K562 (cell line): ENCODE results near the gene FSTL4.

ENCODE experiments used
- CEBPG ChIP-seq, 3 experiments: fragments of 200-800 bp in 1 of 3; sonication (Bioruptor generic) in 1 of 3; sonication (generic) in 1 of 3; formaldehyde crosslinking in 1 of 3; IDR thresholded peaks in 2 of 3; conservative IDR thresholded peaks in 1 of 3; 2 replicates each; pipeline versions ENCODE4 v1.6.1 to v1.8.0; 2016 to 2022; ENCODE audit warnings: missing compliant biosample characterization in 2 of 3, missing genetic modification characterization in 2 of 3, mild to moderate bottlenecking in 1 of 3, missing genetic modification reagents in 1 of 3
- FOXK1 ChIP-seq: sonication (generic); formaldehyde crosslinking; IDR thresholded peaks from 2 replicates; pipeline ENCODE4 v1.8.0; 2022; ENCODE audit warnings: missing genetic modification reagents, mild to moderate bottlenecking, borderline replicate concordance
- ZNF449 ChIP-seq: fragments of 250-450 bp; sonication (Bioruptor Pico); IDR thresholded peaks from 2 replicates; pipeline ENCODE4 v1.8.0; 2022; ENCODE audit warnings: moderate library complexity, mild to moderate bottlenecking, inconsistent platforms
- TF ChIP-seq, protein P1 (sequence below), 3 experiments: IDR thresholded peaks in 2 of 3; conservative IDR thresholded peaks in 1 of 3; 2 replicates each; pipeline ENCODE4 v1.5.1; 2011 to 2012; ENCODE audit warnings: low read length in 3 of 3, mild to moderate bottlenecking in 3 of 3, control low read depth in 2 of 3, improper control_type of control experiment in 1 of 3, inconsistent platforms in 1 of 3, low read depth in 1 of 3, mixed read lengths in 1 of 3, moderate library complexity in 1 of 3; ENCODE audit not compliant: insufficient read depth in 2 of 3
- TF ChIP-seq, protein P2 (sequence below): fragments of 450-650 bp; IDR thresholded peaks from 2 replicates; pipeline ENCODE4 v1.6.1; 2014; ENCODE audit warnings: low read depth, mild to moderate bottlenecking, moderate library complexity, borderline replicate concordance

DNA sequence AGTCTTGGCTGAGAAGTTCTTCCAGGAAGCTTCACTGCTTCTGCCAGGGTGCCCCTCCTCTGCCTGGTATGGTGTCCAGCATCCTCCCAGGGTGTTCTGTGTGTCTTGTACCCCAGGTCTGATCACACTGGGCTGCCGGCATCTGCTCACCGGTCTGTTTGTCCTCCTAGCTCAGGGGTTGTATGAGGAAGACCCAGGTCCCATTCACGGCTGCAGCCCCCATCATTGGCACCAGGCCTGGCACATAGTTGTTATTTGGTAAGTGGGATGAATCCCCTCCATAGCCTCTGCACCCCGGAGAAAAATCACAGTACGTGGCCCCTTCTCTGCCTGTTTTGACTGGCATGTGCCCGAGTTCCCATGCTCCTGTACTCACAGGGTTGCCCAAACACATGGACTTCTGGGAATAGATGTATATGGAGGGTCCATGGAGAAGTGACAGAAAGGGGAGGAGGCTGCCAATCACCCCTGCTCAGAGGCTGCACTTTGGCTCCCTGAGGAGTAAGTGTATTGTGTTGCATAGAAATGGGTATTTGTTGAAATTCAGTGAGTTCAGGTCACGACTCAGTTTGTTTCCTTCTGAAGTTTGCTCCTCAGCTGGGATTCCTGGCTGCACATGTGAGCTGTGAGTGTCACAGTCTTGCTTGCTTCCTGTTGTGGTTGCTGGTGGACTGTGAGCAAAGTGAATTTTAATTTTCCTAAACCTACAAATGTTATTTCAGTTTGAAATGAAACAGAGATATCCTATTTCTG, 464.4 kb downstream of the FSTL4 start:
- no peak for TF ChIP-seq ZNF449 (CRISPR knock-in tag)
- TF ChIP-seq, protein P1, sequence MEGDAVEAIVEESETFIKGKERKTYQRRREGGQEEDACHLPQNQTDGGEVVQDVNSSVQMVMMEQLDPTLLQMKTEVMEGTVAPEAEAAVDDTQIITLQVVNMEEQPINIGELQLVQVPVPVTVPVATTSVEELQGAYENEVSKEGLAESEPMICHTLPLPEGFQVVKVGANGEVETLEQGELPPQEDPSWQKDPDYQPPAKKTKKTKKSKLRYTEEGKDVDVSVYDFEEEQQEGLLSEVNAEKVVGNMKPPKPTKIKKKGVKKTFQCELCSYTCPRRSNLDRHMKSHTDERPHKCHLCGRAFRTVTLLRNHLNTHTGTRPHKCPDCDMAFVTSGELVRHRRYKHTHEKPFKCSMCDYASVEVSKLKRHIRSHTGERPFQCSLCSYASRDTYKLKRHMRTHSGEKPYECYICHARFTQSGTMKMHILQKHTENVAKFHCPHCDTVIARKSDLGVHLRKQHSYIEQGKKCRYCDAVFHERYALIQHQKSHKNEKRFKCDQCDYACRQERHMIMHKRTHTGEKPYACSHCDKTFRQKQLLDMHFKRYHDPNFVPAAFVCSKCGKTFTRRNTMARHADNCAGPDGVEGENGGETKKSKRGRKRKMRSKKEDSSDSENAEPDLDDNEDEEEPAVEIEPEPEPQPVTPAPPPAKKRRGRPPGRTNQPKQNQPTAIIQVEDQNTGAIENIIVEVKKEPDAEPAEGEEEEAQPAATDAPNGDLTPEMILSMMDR (IDR thresholded peaks at IDR 0.05 in 2 of 3, conservative IDR thresholded peaks at IDR 0.05 in 1 of 3; ENCODE audit: insufficient read depth in 2 of 3, low read depth in 1 of 3, low read length in 3 of 3) = no peak
- TF ChIP-seq, protein P2, sequence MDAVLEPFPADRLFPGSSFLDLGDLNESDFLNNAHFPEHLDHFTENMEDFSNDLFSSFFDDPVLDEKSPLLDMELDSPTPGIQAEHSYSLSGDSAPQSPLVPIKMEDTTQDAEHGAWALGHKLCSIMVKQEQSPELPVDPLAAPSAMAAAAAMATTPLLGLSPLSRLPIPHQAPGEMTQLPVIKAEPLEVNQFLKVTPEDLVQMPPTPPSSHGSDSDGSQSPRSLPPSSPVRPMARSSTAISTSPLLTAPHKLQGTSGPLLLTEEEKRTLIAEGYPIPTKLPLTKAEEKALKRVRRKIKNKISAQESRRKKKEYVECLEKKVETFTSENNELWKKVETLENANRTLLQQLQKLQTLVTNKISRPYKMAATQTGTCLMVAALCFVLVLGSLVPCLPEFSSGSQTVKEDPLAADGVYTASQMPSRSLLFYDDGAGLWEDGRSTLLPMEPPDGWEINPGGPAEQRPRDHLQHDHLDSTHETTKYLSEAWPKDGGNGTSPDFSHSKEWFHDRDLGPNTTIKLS = no peak
- no peak for TF ChIP-seq FOXK1 (CRISPR knock-in tag)
- TF ChIP-seq CEBPG (CRISPR knock-in tag; IDR thresholded peaks at IDR 0.05) = no peak
- TF ChIP-seq CEBPG (tag; conservative IDR thresholded peaks at IDR 0.05 in 1 of 2, IDR thresholded peaks at IDR 0.05 in 1 of 2) = no peak
